Measurements from ENCODE around the gene CACNB2.
"Not testable (repeated sequence)": the region's sequence is repeated elsewhere in the genome, so short reads cannot be mapped to it uniquely, and the experiment has no call there.

CACNB2 gene

GRCh38 chr10:18149196-18149800 lies 9.1 kb downstream of the CACNB2 start:
- no peak for DNase-seq

- DNase-seq, result no peak
Observed at GRCh38 chr10:18151356-18151890, 11.2 kb downstream of the CACNB2 start.

DNA sequence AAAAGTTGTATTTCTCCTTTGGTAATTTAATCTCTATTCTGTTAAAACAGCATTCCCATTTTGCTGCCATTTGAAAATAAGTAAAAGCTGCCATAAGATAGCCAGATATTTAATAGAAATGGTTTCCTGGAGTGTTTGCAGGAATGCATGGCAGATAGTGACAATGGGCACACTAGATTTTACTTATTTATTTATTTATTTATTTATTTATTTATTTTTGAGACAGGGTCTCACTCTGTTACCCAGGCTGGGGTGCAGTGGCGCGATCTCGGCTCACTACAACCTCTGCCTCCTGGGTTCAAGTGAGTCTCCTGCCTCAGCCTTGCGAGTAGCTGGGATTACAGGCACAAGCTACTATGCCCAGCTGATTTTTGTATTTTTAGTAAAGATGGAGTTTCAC lies 13.2 kb downstream of the CACNB2 start:
- not testable (repeated sequence) for DNase-seq

DNA sequence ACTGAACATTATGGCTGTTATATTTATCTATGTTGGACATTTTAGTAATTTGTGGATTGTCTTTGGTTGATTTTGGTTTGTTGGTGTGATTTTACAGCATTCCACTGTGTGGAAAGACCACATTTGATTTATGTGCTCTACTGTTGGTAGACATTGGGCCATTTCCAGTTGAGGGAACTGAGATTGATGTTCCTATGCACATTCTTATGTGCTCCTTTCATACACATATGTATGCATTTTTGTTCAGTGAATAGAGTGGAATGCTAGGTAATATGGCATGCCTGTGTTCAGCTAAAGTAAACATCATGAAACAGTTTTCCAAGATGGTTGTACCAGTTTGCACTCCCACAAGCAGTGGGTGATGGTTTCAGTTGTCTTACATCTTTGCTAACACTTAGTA lies 15.1 kb downstream of the CACNB2 start:
- no peak for DNase-seq

DNA sequence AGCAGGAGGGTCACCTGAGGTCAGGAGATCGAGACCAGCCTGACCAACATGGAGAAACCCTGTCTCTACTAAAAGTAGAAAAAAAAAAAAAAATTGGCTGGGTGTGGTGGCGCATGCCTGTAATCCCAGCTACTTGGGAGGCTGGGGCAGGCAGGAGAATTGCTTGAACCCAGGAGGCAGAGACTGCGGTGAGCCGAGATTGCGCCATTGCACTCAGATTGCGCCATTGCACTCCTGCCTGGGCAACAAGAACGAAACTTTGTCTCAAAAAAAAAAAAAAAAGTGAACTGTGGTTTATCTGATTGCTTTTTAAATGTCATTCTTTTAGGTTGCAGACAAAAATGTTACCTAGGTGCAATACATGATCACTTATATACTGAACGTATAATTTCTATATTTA lies 16.6 kb downstream of the CACNB2 start:
- DNase-seq, result not testable (repeated sequence)

DNA sequence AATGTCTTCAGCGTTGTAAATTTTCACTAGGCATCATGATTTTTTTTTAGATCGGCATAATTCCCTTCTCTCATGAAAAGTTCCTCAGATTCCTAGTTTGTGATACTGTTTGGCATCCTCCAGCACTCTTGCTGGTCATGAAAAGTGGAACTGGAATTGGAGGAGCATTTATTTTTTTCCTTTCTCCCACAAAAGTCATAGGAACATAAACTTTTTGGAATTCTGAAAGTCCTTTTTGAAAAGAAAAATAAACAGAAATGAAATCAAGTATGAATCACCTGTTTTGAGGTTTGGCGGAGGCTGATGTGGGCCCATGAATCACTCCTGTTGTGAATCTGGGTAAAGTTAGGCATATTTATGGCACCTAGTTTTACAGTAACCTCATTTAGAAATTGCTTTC lies 17.7 kb downstream of the CACNB2 start:
- no peak for DNase-seq

GRCh38 chr10:18158773-18159265 lies 18.6 kb downstream of the CACNB2 start:
- DNase-seq, result no peak

DNA sequence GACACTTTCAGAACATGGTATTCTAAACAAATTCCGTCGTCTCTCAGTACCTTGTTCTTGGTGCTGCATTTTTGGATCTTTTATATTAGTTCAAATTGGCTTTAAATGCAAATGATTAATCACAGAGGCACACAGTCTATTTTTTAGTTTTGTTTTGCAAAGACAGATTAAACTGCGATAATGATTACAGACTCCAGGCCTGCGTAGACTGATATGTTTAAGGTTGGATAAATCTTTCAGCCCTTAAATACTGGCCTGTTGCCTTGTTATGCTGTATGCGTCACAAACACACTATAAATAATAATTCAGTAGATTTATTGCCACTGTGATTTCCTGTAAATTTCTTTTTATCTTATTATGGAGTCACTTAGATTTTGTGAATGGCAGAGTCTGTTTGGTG lies 19.3 kb downstream of the CACNB2 start:
- no peak for DNase-seq

DNA sequence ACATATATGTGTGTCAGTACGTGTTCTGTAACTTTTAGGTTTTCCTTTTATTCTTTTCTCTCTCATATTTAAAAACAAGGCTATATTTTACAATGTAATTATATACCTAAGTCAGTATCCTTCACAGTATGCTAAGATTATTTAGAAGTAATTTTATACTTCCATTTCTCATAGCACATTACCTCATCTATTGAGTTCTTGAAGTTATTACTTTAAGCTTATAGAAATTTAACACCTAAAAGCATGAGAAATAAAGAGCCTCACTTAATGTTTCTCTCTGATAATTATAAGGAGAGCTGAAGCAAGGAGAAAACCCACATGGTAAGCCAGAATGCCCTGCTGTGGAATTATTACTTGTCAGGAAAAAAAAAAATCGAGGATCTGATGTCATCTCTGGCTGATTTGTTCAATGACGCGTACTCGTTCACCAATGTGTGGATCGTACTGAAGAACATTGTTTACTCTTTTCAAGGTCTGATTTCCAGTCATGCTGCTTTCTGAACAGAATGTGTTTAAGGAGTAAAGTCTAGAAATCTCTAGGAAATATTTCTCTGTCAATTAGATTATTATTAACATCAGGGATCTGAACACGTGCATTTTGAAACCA lies 21.9 kb downstream of the CACNB2 start:
- no peak for DNase-seq

DNA sequence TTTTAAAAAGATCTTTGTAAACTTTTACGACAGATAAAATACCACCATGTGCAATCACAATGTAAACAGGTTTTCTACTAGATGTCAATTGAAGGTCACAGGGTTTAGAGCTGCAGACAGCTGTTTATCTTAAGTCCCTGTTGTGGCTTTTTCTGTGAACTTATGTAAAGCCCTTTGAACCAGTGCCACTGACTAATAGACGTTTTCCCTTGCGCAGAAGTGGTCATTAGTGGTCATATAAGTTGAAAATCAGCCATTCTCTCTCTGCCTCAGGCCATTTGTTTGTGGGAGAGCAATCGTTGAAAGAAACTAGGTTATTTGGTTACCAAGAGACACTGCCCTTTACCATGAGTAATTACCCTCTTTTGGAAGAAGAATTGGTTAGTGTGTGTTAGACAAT lies 23.9 kb downstream of the CACNB2 start:
- no peak for DNase-seq

DNA sequence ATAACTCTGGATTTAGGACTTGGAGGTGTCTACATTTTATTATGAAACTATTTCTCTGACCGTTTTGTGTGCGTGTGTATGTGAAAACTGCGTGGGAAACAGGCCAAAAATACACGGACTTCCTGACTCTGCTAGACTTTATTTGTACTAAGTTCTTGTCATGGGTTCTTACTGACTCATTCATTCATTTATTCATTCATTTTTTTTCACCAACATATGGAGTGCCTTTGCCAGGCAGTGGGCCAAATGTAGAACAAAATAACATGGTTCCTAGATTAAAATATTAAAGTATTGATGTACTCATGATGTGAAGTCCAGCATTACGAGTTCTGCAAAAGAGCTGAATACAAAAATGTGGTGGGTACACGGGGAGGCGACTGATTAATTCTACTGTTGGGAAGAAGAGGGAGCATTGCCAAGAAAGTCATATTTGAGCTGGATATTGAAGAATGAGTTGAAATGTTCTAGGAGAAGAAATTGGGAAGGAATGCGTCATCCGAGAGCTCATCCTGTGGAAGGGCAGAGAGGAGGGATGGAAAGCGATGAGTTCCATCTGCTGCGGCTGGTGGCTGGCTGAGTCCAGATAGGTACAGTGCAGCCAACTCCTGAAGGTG lies 24.6 kb downstream of the CACNB2 start:
- DNase-seq, result no peak

DNA sequence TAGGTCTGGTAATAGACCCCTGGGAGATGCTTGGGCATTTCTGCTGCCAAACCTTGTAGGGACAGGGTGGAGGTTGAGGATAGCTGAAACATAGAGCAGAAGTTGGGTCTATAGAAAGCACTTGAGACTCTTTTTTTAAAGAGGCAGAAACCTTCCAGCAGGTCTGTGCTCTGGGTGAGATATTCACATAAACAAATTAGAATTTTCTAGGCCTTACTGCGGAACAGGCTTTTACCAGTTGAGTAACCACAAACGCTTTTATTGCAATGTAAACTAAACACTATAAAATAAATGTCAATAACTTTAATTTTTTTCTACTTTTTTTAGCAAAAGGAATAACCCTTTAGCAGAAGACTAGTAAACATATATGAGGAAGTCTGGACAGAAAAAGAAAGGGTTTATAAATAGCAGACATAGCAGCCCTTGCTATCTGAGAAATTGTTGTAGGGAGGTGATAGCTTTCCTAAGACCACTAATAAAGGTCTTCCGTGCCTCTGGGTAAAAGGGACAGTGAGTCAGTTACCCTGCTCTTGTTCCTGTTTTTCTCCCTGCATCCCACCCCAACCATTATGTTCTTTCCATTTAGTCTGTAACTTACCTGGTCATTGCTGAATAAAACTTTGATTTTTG lies 38.7 kb downstream of the CACNB2 start:
- no peak for DNase-seq

DNA sequence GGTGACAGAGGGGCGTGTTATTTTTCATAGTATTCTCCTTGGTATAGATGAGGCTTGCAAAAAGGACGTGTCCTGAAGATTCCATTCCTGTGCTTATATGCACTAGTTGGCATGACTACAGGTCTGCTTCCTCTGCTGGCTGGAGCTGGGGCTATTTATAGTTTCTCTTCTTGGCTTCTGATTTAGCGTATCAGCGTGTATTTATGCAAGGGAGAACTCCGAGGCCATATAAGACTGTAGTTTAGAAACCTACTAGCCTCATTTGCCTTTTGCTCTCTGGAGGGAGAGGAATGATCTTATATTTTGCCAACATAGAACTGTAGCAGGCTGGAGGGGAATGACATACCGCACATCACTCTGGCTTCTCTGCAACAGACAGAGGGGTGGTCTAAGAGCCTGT lies 39.7 kb downstream of the CACNB2 start:
- no peak for DNase-seq

DNA sequence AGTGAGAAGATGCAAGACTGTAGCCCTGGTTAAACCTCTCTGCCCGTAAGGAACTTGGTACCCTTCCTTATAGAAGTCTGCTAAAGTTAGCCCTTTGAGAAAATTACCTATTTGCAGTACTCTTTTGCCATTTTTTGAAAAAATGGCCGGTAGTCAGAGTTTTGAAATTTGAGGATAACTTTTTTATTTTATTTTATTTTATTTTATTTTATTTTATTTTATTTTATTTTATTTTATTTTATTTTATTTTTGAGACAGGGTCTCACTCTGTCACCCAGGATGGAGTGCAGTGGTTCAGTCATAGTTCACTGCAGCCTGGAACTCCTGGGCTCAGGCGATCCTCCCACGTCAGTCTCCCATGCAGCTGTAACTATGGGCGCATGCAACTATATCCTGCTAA lies 41.2 kb downstream of the CACNB2 start:
- DNase-seq, result not testable (repeated sequence)

DNA sequence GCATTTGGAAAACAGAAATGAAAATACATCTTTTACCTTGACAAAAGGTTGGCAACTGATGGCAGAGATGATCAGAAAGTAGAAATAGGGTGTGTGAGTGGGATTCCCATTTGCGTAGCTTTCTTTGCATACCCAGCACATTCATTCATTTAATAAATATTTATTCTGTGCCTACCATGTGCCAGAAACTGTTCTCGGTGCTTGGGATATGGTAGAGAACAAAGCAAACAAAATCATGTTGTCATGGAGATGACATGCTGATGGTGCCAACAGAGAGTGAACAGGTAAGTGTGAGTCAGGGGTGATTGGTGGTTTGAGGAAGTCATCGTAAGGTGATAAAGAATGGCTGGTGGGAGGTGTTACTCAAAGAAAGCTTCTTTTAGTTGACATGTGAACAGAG lies 45.4 kb downstream of the CACNB2 start:
- no peak for DNase-seq

DNA sequence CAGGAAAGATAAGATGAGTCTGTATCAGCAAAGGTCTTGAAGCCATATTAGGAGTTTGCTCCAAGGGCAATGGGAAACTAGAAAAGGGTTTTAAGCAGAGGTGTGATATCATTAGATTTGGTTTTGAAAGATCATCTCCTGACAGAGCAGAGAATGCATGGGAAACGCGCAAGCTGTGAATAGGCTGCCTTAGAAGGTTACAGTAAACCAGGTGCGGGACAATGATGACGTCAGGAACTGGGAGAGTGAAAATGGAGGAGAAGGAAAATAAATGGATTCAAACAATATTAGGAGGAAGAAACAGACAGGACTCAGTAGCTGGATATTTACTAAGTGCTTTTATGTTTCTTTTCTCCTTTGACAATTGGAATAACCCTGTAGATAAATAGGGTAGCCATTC lies 50.6 kb downstream of the CACNB2 start:
- DNase-seq, result no peak

GRCh38 chr10:18194634-18195033 lies 54.4 kb downstream of the CACNB2 start:
- DNase-seq, result no peak

DNA sequence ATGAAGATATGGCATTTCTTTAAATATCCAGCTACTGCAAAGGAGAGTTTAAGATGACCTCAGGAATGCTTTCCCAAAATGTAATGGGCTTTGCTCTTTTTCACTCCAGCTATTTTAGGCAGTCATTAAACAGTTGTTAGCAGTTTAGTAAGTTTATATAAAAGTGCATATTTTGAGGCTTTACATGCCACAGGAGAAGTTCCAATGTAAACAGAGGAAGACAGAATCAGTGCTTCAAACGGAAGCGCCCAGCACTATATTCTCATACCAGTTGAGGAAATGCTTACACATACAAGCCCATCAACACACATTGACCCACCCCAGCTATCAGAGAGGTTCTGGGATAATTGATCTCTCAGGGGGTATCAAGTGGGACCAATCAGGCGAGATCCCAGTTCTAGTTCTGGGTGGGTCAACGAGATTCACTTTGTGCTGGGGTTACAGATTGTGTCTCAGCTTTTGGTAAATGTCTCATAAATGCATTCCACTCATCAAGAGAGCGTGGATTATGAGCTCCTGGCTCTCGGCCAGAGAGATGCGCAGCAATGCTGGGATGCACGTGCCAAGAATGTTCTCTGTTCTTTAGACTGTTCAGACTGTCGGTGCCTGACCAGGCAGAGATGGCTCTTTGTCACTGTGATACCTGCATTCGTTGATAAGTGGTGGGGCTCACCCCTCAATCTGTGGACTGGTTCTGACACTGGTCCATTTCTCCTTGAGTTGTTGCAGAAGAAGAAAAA lies 55.0 kb downstream of the CACNB2 start:
- DNase-seq, result no peak

GRCh38 chr10:18196806-18197550 lies 56.8 kb downstream of the CACNB2 start:
- DNase-seq, result no peak

GRCh38 chr10:18197706-18198105 lies 57.5 kb downstream of the CACNB2 start:
- no peak for DNase-seq

DNA sequence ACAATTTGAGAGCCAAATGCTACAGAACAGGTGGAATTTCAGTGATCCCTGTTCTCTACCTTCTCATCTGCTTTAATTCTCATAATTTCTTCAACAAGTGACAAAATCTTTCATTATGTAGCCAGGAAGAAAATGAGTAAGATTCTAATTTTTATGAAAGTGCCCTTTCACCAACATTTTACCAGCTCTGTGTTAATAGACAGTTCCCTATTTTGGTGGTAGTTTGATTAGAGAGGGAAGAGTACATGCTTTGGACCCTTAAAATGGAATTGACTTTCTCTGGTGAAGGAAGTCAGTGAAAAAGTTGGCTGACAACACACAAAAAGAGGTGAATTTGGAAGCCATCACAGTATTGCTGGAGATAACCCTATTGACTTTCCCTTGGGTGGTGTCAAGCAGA lies 61.7 kb downstream of the CACNB2 start:
- no peak for DNase-seq

Measured in T-helper 9 cell (primary cell).